HL-60/S4 treated with retinoic acid at 250 ng/mL for 4 days and 3 days (cell line): ENCODE results near the gene CPNE4.
"Not testable (repeated sequence)": the region's sequence is repeated elsewhere in the genome, so short reads cannot be mapped to it uniquely, and the experiment has no call there.

Experiments used
- in situ Hi-C: fragments of 300-500 bp; cut with MboI; formaldehyde crosslinking; loops from 2 replicates; pipeline ENCODE4 v1.7.0; 2022; ENCODE audit warnings: low sequenced_read_pairs

The CPNE4 gene

GRCh38 chr3:131892331-131892730 lies 142.5 kb downstream of the CPNE4 start:
- in situ Hi-C loops, result no loop called here

- in situ Hi-C loops, result not testable (repeated sequence)
Observed at GRCh38 chr3:131885871-131886270, 148.9 kb downstream of the CPNE4 start.

GRCh38 chr3:131883711-131884407 lies 151.0 kb downstream of the CPNE4 start:
- in situ Hi-C loops, result no loop called here

- in situ Hi-C loops, result no loop called here
Observed at GRCh38 chr3:131883086-131883485, 151.7 kb downstream of the CPNE4 start.

- in situ Hi-C loops, result no loop called here
Observed at GRCh38 chr3:131881777-131882176, 153.0 kb downstream of the CPNE4 start.

GRCh38 chr3:131880948-131881347 lies 153.9 kb downstream of the CPNE4 start:
- in situ Hi-C loops, result no loop called here

- in situ Hi-C loops, result no loop called here
Observed at GRCh38 chr3:131868203-131868602, 166.6 kb downstream of the CPNE4 start.

- in situ Hi-C loops, result no loop called here
Observed at GRCh38 chr3:131856171-131856570, 178.6 kb downstream of the CPNE4 start.

GRCh38 chr3:131850223-131850622 lies 184.6 kb downstream of the CPNE4 start:
- in situ Hi-C loops, result no loop called here

GRCh38 chr3:131849616-131850015 lies 185.2 kb downstream of the CPNE4 start:
- in situ Hi-C loops, result no loop called here

GRCh38 chr3:131847966-131848510 lies 186.8 kb downstream of the CPNE4 start:
- in situ Hi-C loops, result no loop called here

GRCh38 chr3:131846296-131846924 lies 188.4 kb downstream of the CPNE4 start:
- in situ Hi-C loops, result no loop called here

- in situ Hi-C loops, result no loop called here
Observed at GRCh38 chr3:131843174-131843573, 191.6 kb downstream of the CPNE4 start.

GRCh38 chr3:131840156-131840797 lies 194.5 kb downstream of the CPNE4 start:
- in situ Hi-C loops, result no loop called here

GRCh38 chr3:131835906-131836305 lies 198.9 kb downstream of the CPNE4 start:
- in situ Hi-C loops, result no loop called here

GRCh38 chr3:131831608-131832007 lies 203.2 kb downstream of the CPNE4 start:
- in situ Hi-C loops, result no loop called here

- in situ Hi-C loops, result no loop called here
Observed at GRCh38 chr3:131821191-131821762, 213.5 kb downstream of the CPNE4 start.

- in situ Hi-C loops, result no loop called here
Observed at GRCh38 chr3:131819381-131820055, 215.3 kb downstream of the CPNE4 start.

- in situ Hi-C loops, result no loop called here
Observed at GRCh38 chr3:131812433-131812832, 222.4 kb downstream of the CPNE4 start.

- in situ Hi-C loops, result no loop called here
Observed at GRCh38 chr3:131811481-131811880, 223.3 kb downstream of the CPNE4 start.

GRCh38 chr3:131807822-131808221 lies 227.0 kb downstream of the CPNE4 start:
- in situ Hi-C loops, result no loop called here
